Stimulated activated CD4-positive, alpha-beta T cell treated with anti-CD3 and anti-CD28 coated beads, TNF-alpha, amount 100 ng/mL, for 48 hours (primary cell): ENCODE data around the gene MTCL1.

ENCODE experiments used
- DNase-seq, 3 donors: peaks; one replicate each; pipeline ENCODE4 v3.0.0-alpha.2; 2020; ENCODE audit warnings: low read depth in 3 of 3

Gene MTCL1

DNA sequence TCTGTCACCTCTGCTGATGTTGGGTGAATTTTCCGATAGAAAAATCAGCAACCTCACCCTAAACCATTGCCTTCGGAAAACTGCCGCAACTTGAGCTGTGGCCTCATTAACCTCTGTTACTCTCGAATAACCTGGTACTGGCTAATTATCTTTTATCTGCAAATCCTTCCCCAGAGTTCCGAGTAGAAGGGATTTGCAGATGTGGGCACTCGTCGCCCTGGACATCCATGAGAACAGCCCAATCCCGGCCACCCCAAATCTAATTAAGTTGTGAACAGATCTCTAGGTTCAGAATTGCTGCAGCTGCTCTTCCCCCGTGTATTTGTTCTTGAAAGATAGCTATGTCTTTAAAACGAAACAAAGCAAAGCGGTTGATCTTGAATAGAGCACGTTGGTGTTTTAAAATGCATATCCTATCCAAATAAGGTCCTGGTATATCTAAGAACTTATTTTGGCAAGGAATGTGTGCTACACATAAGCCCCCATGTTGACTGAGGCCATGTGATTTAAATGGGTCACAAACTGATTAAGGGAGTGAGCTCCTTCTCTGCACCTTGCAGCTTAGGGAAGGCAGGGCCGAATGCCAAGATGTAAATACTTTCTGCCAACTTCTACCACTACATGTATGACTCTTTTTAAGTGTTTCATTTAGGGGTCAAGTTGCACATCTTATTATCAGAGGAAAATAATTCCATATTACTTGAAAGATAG lies 88.2 kb downstream of the MTCL1 start:
- DNase-seq = no peak

DNA sequence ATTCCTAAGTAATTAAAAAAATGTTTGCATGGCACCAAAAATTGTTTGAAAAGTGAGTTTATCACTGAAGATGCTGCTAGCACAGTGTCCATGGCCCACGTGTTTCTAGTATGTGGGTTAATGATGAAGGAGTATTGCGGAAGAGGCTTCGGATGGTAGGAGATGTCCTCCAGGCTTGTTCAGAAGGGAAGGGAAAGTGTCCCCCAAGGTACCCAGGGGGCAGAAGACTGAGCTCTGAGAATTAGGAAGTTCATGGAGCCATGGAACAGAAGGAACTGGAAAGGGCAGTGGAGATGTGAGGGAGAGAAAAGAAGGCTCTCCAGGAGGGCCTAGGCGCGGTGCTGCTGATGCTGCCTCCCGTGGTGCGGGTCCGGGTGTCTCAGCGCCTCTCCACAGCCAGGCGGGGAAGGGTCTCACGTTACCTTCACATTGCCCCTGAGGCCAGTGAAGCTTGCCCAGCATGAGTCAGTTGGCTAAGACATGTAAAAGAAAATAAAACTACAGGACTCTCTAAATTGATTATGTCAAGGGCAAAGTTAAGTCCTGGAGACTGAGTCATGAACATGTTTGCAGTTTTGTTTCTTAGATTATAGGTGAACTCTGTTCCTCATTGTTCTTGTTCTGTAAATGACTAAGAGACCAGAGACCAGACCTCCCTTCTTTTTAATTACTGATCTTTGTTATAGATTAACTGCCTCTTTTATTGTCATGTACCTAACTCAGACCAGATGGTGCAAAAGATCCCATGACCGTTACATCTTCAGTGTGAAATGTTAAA lies 89.0 kb downstream of the MTCL1 start:
- DNase-seq = no peak

DNA sequence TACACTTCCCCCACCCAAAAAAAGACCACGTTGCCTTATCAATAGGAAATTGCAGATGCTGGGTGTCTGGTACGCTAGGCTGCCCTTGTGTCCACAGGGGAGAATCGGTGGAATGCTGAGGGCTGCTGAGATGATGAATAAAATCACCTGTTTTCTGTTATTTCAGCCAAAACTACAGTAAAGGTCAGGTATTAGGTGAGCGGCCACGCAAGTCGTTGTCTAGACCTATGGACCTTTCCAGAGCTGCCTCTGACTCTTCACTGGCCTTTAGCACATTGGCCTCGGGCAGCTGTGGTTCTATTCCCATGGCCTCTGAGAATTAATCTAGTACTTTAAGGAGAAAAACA lies 89.6 kb downstream of the MTCL1 start:
- no peak for DNase-seq

DNA sequence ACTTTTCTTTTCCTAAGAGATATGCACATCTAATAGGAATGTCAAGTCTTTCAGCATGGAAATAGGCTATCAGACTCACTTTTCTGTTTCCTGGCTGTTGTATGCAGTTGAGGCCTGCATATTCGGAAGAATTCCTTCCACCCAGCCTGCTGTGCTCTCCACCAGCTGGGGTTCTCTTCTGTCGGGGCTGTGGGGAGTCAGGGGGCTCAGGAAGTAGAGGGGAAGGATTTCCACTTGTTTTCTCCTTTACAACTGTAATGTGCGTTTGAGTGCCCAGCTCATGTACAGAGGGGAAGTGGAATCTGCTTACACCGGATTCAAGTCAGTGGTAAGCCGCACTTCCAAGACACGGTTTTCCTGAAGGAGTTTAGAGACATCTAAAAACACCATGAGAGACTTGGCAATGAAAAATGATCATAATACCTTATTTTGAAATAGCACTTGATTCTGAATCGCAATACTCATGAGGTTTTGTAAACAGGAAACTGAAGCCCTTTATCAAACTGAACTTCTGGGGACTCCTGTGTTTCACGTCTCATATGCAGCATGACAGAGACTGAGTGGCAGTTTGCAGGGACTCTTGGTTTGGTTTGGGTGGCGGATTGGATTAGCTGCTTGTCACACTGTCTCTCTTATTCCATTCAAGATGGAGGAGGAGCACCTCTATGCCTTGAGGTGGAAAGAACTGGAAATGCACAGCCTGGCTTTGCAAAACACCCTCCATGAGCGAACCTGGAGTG lies 90.4 kb downstream of the MTCL1 start:
- no peak for DNase-seq

DNA sequence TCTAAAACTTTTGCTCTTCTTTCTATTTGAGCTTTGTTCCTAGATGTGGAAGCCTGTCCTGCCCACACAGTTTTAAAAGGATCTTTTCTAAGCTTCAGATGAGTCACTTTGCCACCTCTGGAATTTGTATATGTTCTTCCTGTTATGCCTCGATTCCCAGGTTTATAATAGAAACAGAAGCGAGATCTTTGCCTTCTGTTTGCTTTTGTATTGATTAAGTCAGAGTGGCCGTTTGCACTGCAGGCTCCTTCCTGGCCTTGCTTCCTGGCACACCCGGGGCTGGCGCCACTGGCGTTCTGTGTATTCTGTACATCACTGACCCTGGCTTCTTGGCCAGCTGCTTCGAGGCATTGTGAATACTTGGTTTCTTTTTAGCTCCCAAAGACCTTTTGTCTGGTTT lies 91.8 kb downstream of the MTCL1 start:
- no peak for DNase-seq

DNA sequence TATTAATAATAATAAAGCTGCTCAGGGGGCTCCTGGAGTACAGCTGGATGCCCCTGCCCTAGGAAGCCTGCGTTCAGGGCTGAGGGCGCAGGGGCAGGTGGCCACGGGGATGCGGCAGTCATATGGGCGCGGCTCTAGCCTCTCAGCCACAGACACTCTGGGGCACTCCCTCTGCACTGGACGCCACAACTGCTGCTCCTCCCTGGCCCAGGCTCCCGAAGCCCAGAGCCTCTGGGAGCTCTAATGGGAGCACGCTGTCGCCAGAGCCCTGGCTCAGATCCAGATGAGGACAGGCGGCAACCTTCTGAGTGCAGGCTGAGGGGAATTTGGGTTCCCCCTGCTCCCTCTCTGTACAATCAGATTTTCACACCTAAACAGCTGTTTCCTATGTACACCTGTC lies 93.6 kb downstream of the MTCL1 start:
- DNase-seq = no peak

DNA sequence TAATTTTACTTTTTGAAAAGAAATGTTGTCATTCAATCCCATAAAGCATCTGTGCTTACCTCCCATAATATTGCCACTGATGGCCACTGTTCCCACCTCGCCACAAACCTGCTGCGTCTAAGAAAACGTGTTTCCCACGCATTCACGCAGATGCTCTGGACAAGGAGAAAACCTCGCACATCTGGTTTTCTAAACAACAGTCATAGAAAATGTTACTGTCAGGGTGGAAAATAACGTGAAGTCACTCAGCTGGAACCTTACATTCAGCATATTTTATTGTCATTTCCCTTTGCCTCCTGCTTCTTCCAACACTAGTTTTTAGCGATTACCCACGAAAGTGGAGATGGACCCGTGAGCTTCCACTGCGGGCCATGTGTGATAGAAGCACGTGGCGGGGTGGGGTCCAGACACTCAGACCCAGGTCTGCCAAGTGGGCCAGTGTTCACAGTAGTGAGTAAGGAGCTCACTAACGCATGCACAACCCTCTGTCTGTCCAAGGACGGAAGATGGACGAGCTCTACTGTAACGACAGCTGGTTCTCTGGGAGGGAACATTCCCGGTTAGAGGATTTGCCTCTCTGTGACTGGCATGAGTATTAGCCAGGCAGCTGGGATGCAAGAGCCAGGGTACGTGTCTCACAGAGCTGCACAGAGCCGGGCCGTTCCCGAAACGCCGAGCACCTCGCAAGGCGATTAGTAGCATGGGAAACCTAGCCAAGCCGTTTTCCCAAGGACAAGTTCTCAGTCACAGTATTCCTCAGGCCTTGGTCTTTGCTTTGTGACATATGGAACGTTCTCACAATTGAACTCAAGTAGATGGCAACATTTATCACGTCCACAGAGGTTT lies 94.5 kb downstream of the MTCL1 start:
- DNase-seq = no peak

DNA sequence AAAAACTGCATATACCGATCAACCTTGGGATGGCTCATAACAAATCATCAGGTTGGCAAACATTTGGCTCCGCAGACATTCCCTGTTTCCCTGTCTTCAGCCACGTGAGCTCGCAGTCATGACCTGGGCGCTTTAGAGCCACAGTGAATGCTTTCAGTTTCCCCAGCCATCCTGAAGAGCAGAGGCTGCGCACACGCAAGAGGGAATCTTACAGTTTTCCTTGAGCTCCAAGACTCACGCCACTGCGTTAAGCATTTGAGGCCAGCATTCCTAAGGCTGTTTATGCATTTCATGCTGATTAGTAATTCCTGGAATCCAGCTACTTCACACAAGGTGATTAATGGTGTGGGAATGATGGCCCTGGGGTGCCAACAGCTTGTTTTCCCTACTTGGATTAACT lies 95.1 kb downstream of the MTCL1 start:
- DNase-seq = no peak

DNA sequence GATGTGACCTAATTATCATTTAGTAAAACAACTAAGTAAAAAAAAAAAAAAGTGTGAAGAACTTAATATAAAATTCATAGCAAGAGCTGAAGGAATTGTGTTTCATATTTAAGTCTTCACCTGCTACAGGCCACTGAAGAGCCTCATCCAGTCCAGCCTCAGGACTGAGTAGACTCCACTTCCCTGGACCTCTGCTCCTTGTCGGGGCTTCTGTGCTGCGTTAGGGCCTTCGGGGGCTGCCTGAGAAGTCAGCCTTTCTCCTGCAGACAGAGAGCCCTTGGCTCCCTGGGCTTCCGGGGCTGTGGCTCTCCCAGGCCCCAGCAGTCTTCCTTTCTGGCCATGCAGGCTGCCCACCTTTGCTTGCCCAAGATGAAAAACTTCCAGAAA lies 95.5 kb downstream of the MTCL1 start:
- DNase-seq = no peak

DNA sequence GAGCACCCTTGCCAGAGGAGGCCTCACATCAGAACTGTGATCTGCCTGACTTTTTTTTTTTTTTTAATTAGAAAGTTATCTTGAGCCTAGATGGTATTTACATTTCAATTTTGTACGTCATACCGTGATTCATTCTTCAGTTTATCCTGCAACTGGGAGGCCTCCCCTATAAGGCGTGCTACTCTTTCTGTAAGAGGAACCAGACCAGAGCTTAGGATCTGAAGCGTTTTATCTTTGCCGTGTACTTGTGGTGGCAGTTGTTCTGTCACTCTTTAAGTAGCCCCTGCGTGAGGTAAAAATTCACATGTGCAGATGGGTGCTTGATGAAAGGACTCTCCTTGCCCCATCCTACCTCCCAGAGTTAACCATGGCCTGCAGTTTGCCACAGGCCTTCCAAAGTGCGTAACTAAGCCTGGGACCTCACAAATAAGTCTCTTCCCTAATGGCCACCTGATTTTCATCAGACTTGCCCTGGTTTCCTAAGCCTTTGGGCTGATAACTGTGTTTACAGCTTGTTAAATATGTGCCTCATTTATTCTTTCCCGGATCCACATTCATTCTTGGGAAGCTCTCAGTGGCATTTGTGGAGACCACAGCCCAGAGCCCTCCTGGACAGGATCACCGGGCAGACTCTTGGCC lies 96.0 kb downstream of the MTCL1 start:
- DNase-seq = no peak

DNA sequence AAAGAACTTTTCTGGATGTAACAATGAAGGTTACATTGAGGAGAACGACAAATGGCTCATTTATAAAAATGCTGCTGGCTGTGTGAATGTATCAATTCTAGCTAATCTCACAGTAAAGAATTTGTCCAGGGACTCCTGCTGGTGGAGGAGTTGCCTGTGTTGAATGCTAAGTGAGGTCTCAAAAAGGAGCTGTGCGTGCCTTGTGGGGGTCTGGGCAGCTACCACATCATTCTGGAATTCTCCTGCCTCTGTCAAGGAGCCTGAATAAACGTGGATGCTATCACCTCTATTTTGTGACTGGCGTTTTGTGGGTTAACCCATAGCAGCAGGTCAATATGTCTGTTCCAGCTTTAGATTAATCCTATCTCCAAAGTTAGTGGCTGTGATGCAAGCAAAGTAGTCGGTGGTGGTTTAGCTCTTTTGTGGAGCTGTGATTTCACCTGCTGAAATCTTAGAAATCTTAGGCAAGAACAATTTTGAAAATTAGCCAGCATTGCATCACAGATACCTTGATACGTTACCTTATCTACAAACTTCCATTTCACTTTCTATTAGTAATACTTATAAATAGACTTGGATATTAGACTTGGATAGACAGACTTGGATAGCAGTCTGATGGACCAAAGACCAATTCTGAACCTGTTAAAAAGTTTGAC lies 96.8 kb downstream of the MTCL1 start:
- DNase-seq = no peak

DNA sequence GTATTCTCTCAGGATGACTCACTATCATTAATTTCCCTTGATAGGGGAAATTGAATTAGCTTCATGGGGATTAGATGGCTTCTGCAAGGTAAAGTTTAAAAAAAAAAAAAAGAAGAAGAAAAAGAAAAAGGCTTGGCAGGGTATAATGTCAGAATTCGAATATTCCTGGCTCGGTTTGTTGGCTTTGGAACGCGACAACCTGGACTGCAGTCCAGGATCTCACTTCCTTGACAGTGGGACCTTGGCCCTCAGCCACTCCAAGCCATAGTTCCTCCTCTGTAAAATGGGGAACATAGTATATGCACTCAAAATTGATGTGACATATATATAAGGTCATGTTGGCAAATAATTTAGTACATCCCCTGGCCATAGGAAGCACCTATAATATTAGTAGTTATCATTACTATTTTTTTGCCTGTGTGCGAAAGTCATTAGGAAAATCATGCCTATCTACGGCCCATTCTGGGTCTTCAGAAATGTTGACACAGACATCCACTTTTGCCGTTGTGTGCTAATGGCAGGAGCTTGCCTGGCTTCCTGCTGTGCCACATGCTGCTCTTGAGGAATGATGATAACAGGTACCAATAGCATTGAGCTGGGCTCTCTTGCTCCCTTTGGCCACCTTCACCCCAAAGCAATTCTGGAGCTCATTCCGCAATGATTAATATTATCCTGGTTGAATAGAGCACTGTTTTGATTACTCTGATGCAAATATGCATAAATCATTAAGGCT lies 97.9 kb downstream of the MTCL1 start:
- DNase-seq = no peak

DNA sequence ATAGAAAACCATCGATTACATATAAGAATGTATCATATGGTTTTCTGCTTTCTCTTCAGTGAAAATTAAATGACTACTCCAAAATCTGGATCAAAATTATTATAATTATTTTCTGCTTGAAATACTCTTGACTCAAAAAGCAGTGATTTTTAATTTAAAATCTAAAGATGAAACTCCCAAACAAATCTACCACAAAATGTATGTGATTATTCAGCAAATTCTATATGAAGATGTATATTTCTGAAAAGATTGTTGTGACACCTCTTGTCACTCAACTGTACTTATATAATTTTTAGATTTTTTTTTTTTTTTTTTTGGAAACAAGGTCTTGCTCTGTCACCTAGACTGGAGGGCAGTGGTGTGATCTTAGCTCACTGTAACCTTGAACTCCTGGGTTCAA lies 98.6 kb downstream of the MTCL1 start:
- DNase-seq = no peak

DNA sequence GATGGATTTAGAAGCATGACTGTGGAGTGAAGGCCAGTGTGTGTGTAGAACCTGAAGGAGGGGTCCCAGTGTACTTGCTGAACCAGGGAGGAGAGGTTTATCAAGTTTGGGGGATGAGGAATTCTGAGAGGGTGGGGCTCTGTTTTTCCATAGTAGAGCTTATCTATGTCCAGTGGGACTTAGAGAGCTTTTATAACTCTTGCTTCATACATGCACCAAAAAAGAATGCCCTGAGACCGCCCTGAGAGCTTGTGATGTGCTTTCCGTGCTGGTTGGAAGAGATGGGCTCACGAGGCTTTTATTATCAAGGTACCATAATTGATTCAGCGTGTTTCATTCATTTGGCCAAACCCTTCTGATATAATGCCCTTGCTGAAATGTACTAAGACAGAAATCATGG lies 100.2 kb downstream of the MTCL1 start:
- DNase-seq = no peak

DNA sequence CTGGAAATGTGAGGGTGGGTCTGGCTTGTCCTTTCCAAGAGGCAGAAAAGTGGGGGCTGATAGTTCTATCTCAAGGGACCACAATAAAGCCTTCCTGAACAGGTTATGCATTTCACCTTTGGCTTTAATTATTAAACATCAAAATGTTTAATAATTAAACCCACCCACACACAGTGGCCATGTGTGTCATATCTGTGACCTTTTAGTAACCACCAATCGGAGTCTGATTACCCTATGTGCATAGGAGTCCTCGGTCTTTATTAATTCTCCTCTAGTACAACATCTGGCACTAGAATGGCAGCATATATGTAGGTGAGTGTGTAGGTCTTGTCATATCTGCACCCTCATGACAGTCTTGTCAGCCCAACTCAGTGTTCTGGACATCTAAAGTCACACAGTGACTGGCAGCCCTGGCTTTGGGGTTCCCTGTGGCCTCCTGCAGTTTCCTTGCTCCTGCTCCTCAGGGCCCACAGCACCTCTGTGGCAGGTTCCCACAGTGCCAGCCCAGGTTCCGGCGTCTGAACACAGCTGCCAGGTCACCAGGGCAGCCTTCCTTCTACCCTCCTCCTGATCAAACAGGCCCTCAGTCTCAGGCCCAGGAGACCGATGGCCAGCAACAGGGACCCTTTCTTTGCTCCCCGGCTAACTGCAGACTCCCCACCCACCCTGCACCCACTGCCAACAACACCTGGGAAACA lies 100.9 kb downstream of the MTCL1 start:
- no peak for DNase-seq

DNA sequence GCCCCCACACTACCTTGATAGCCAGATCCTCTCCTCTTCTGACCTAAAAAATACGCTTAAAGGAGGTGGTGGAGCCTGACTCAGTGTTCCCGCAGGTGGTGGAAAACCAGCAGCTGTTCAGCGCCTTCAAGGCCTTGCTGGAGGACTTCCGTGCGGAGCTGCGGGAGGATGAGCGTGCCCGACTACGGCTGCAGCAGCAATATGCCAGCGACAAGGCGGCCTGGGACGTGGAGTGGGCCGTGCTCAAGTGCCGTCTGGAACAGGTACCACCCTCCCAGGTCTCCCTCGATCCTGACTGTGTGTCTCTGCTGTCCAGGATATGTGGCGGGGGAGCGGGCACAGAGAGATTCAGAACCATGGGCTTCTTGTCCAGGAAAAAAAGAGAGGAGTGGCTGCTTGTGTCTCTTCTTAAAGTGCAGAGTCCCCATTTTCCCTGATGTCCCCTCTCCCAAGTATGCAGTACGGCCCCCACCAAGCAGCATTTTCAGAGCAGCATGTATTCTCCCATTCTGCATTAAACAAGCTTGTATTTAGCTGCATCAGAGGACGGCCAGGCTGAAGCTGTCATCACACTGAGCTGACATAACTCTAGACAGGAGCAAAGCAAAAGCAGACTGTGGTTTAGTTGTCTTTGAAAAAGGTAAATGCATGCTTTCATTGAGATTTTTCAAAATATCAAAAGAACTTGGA lies 101.6 kb downstream of the MTCL1 start:
- no peak for DNase-seq

DNA sequence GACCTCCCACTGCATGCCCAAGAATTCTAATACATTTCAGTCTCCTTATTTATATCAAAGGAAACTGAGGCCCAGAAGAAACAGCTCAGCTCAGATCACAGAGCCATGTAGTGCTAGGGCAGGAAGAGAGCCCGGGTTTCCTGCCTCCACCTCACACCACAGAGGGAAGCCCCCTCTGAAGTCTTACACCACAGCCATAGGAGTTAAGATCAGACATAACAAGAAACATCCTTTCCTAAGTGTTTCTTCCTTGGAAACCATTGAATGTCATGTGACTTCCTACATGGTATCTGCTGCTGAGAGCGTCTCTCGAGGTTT lies 102.1 kb downstream of the MTCL1 start:
- DNase-seq = no peak

DNA sequence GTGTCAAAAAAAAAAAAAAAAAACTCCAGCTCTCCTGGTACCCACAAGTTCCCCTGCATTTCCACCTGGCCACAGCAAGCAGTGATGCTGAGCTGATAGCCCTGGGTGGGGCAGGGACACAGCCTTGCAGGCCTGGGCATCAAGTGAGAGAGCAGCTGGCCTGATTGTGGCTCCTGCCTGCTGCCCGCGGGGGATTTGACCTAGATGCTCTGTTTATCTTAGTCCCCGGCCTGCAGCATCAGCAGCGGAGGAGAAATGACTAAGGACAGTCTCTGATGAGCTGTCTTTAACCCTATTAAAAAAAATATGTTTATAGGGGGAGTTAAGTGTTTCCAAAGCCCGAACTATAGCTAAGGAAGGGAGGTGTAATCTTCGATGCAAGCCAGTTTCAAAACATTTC lies 102.6 kb downstream of the MTCL1 start:
- DNase-seq = no peak

DNA sequence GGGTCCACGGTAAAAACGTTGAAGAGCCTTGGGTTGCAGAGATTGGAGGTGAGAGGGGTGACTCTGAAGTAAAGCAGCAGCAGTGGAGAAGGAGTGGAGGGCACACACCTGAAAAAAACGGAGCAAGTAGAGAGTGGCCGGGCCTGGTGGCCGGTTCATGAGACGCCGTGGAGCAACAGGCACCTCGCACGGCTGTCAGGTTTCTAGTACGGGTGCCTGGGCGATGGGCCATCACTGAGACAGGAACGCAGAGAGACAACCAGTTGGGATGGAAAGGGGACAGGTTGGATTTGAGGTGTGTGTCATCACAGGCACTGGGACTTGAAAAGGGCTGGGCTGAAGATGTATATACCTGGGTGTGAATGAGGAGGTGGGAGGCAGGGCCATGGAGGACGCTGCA lies 104.2 kb downstream of the MTCL1 start:
- DNase-seq = no peak
